ENCODE data around the gene CAPN15.

The CAPN15 gene

GRCh38 chr16:536746-537145 lies 9.2 kb downstream of the CAPN15 start:
- ATAC-seq: no peak
- TF ChIP-seq ARNTL (CRISPR knock-in tag; IDR thresholded peaks at IDR 0.05; ENCODE audit: borderline replicate concordance, low read depth): no peak
- TF ChIP-seq OSR1 (CRISPR knock-in tag; IDR thresholded peaks at IDR 0.05): no peak
- no peak for TF ChIP-seq CSDC2 (CRISPR knock-in tag; IDR thresholded peaks at IDR 0.05)
- TF ChIP-seq RARB (CRISPR knock-in tag; IDR thresholded peaks at IDR 0.05): no peak
- no peak for TF ChIP-seq PPARA (CRISPR knock-in tag; IDR thresholded peaks at IDR 0.05; ENCODE audit: borderline replicate concordance)
- no peak for TF ChIP-seq CSRNP3 (CRISPR knock-in tag; IDR thresholded peaks at IDR 0.05)
- TF ChIP-seq ZFP3 (CRISPR knock-in tag; IDR thresholded peaks at IDR 0.05): no peak

GRCh38 chr16:537415-538335 lies 10.2 kb downstream of the CAPN15 start:
- ATAC-seq: no peak
- TF ChIP-seq CREB5 (CRISPR knock-in tag; IDR thresholded peaks at IDR 0.05; ENCODE audit: low read depth) (no peak), ISL1 (CRISPR knock-in tag; IDR thresholded peaks at IDR 0.05) (no peak), ZNF565 (CRISPR knock-in tag; conservative IDR thresholded peaks at IDR 0.05; ENCODE audit: low read depth) (no peak), TOX (CRISPR knock-in tag; IDR thresholded peaks at IDR 0.05; ENCODE audit: borderline replicate concordance) (no peak), ZFP30 (CRISPR knock-in tag; IDR thresholded peaks at IDR 0.05) (no peak), ZC3H10 (CRISPR knock-in tag; IDR thresholded peaks at IDR 0.05) (no peak), ARNTL (CRISPR knock-in tag; IDR thresholded peaks at IDR 0.05; ENCODE audit: borderline replicate concordance, low read depth) (no peak), ZFP3 (CRISPR knock-in tag; IDR thresholded peaks at IDR 0.05) (no peak), CSRNP3 (CRISPR knock-in tag; IDR thresholded peaks at IDR 0.05) (no peak), OSR1 (CRISPR knock-in tag; IDR thresholded peaks at IDR 0.05) (no peak)

- TF ChIP-seq OSR1 (CRISPR knock-in tag; IDR thresholded peaks at IDR 0.05): no peak
- no peak for TF ChIP-seq CREB5 (CRISPR knock-in tag; IDR thresholded peaks at IDR 0.05; ENCODE audit: low read depth)
- no peak for TF ChIP-seq TCF4 (CRISPR knock-in tag; IDR thresholded peaks at IDR 0.05; ENCODE audit: borderline replicate concordance)
- no peak for TF ChIP-seq TSHZ2 (CRISPR knock-in tag; IDR thresholded peaks at IDR 0.05)
- no peak for TF ChIP-seq CSDC2 (CRISPR knock-in tag; IDR thresholded peaks at IDR 0.05)
- TF ChIP-seq ISL1 (CRISPR knock-in tag; IDR thresholded peaks at IDR 0.05): no peak
- TF ChIP-seq ZNF565 (CRISPR knock-in tag; conservative IDR thresholded peaks at IDR 0.05; ENCODE audit: low read depth): no peak
- no peak for TF ChIP-seq ARNTL (CRISPR knock-in tag; IDR thresholded peaks at IDR 0.05; ENCODE audit: borderline replicate concordance, low read depth)
- no peak for TF ChIP-seq ZFP30 (CRISPR knock-in tag; IDR thresholded peaks at IDR 0.05)
- no peak for TF ChIP-seq ZFP3 (CRISPR knock-in tag; IDR thresholded peaks at IDR 0.05)
- no peak for ATAC-seq
These were observed 12.5 kb downstream of the CAPN15 start for GRCh38 chr16:539901-540530.
